HG03354 (cell line): ENCODE measurements around the gene APOBEC3C.
"Not testable (repeated sequence)": the region's sequence is repeated elsewhere in the genome, so short reads cannot be mapped to it uniquely, and the experiment has no call there.

Source experiments
- ATAC-seq: cut with Tn5 transposase; IDR thresholded peaks from one replicate; pipeline ENCODE4 v1.9.1; 2021; ENCODE audit warnings: mild to moderate bottlenecking; ENCODE audit not compliant: unreplicated experiment, poor library complexity, severe bottlenecking

Gene APOBEC3C

GRCh38 chr22:38981992-38982927 is 31.8 kb upstream of the APOBEC3C start, which contains the start of gene APOBEC3B:
TSS of gene APOBEC3B (plus strand) at chr22:38982347. CDS start at chr22:38982454, 107 bp downstream.
- peak; percentile 59 for ATAC-seq

DNA sequence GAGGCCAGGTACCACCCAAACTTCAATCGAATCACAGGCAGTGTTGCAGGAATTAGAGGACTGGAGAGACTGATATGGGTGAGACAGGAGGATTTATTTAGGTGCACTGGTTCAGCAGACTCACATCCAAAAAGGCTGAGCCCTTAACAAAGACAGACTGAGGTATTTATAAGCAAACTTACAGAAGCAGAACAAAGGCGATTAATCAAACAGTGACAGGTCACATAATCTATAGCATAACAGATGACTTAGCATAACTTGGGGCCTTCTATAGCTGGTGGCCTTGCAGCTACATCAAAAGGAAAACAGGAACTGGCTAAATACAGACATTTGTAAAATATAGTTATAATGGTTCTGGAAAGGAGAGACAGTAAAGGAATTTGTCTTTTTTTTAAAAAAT is 29.8 kb upstream of the APOBEC3C start:
- no peak for ATAC-seq

- peak; percentile 73 for ATAC-seq
Measured at GRCh38 chr22:38984784-38985757, 29.0 kb upstream of the APOBEC3C start.

- ATAC-seq = no peak
Measured at GRCh38 chr22:38986629-38987028, 27.4 kb upstream of the APOBEC3C start.

DNA sequence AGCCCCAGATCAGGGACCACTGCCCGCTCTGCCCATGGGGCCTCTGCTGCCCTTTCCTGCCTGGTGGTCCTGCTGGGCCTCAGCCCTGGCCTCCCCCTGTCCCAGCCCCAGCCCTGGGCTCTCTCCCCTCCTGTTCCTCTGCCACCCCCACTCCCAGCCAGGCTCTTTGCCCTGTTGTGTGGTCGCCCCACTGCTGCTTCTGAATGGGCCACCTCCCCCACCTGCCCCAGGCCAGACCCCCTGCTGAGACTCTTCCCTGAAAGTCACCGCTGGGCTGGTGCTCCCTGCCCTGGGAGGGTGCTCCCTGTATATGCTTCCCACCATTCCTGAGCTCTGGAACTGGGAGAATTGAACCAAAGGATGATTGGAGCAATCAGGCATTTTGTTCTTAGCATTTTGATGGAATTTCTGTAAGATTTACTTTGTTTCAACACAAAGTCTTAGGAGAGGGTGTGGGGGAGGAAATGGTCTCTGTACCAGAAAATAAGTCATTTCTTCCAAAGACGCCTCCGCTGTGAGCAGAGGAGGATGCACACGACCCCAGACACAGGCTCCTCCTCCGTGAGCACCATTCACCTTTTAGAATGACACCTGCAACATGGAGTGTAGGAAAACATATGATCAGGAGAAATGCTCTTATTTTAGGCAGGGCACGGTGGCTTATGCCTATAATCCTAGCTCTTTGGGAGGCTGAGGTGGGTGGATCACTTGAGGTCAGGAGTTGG is 26.7 kb upstream of the APOBEC3C start:
- ATAC-seq = no peak

DNA sequence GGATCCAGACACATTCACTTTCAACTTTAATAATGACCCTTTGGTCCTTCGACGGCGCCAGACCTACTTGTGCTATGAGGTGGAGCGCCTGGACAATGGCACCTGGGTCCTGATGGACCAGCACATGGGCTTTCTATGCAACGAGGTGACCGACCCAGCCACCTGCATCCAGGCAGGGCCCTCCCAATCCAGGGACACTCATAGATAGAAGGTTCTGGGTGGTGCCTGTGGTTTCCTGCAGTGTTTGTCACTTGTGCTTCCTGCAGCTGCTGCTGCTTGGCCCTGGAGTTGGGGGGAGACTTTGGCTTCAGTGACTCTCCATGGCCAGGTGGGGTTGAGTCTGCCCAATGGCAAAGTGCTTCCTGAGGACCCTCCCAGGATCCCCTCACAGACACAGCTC is 24.6 kb upstream of the APOBEC3C start:
- ATAC-seq = no peak

- ATAC-seq = not testable (repeated sequence)
Measured at GRCh38 chr22:38992871-38993371, 21.1 kb upstream of the APOBEC3C start.

DNA sequence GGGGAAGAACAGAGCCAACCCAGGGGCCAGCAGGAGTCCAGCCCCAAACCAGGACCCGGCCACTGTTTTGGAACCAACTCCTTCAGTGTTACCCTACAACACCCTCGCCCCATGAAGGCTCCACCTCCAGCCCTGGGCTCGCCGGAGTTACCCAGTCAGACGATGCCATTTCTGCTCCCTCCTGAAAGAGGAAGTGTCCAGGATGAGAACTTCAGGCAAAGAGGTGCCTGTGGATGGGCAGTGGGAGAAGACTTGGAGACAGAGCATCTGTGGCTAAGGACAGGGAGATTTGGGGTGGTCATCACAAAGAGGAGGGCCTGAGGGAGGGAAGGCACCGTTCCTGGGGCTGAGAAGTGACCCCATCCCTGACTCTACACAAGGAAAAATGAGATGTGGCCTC is 18.0 kb upstream of the APOBEC3C start:
- no peak for ATAC-seq

DNA sequence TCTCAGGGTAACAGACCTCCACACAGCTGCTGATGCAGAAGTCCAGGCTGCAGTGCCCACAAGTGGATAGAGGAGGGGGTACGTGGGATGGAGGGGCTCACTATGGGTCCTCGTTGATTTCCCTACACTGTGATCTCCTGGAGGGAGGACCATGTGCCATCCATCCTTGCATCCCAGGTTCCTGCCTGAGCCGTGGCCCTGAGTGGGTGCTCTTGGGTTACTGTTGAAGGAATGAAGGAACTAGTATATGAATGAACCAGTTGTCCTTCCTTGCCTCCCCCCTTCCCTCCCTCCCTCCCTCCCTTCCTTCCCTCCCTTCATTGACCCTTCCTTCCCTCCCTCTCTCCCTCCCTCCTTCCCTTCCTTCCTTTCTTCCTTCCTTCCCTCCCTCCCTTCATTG is 16.5 kb upstream of the APOBEC3C start:
- ATAC-seq = no peak

DNA sequence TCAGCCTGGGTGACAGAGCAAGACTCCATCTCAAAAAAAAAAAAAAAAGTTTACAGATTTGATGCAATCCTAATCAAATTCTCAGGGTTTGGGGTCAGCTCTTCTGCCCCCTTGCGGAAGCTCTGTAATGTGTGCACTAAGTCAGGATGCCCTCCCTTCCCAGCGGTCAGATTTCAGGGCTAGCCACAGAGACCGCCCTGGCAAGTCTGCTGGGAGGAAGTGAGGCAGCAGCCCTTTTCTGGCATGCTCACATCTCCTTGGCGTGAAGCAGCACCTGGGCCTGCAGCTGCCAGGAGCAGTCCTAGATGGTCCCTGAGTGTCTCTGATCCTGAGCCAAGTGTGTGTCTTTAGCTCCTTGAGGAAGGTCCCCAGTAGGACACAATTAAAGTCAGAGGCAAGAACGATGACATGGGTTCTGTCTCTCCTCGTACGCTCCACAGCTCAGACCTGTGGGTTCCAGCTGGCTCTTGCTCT is 10.9 kb upstream of the APOBEC3C start:
- no peak for ATAC-seq

DNA sequence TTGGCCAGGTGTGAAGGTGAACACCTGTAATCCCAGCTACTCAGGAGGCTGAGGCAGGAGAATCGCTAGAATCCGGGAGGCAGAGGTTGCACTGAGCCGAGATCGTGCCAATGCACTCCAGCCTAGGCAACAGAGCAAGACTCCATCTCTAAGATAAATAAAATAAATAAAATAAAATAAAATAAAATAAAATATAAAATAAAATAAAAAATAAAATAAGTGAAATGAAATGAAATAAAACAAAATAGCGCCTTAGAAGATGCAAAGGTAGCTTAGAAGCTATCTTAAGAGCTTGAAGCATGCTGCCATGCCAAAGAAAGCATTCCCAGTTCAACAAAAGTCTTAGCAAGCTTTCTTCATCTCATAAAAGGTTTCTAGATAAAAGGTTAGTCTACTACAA is 6.9 kb upstream of the APOBEC3C start:
- no peak for ATAC-seq

DNA sequence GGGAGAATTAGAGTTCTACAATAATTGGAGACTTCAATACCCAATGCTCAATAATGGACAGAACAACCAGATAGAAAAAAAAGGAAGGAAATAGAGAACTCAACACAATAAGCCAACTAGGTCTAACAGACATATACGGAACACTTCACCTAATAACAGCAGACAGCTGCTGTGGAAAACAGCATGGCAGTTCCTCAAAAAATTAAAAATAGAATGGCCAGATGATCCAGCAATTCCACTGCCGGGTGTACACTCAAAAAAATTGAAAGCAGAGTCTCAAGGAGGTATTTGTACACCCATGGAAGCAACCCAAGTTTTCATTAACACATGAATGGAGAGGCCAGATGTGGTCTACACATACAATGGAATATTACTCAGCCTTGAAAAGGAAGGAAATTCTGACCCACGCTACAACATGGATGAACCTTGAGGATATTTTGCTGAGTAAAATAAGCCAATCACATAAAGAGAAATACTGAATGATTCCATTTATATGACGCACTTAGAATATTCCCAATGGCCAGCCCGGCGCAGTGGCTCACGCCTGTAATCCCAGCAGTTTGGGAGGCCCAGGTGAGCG is 5.7 kb upstream of the APOBEC3C start:
- not testable (repeated sequence) for ATAC-seq

- ATAC-seq = no peak
Measured at GRCh38 chr22:39010946-39011345, 3.1 kb upstream of the APOBEC3C start.

DNA sequence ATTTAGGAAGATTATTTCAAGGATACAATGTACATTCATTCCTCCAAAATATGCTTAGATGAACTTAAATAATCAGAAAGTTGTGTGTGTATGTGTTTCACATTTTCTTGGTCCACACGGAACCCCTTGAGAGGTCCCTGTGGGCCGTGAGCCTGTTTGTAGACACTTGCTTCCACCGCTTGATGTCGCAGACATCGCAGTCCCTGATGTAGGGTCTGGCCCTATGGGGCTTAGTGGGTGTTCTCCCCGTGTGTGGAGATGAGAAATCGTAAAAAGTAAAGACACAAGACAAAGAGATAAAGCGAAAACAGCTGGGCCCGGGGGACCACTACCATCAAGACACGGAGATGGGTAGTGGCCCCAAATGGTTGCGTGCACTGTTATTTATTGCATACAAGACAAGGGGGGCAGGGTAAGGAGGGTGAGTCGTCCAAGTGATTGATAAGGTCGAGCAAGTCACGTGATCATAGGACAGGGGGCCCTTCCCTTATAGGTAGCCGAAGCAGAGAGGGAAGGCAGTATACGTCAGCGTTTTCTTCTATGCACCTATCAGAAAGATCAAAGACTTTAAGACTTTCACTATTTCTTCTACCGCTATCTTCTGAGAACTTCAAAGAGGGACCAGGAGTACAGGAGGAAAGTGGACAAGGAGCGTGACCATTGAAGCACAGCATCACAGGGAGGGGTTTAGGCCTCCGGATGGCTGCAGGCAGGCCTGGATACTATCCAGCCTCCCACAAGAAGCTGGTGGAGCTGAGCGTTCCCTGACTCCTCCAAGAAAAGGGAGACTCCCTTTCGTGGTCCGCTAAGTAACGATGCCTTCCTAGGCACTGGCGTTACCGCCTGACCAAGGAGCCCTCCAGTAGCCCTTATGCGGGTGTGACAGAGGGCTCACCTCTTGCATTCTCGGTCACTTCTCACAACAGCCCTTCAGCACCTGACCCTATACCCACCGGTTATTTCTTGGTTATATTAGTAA is 1.2 kb upstream of the APOBEC3C start:
- no peak for ATAC-seq

DNA sequence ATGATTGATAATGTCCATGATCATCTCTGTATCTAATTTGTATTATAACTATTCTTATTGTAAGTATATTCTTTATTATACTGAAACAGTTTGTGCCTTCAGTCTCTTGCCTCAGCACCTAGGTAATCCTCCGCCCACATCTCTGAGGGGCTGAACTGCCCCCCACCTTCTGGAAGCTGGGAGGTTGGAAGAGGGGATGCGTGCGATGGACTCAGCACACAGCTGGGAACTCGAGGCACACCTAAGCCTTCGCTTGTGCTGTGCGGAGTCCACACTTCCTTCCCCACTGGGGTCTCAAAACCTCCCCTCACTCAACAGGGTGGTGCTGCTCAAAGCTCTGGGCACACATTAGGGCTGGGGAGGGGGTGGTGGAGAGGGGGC is 506 bp upstream of the APOBEC3C start:
- not testable (repeated sequence) for ATAC-seq

GRCh38 chr22:39014723-39015121 is 665 bp downstream of the APOBEC3C start:
- ATAC-seq = not testable (repeated sequence)

DNA sequence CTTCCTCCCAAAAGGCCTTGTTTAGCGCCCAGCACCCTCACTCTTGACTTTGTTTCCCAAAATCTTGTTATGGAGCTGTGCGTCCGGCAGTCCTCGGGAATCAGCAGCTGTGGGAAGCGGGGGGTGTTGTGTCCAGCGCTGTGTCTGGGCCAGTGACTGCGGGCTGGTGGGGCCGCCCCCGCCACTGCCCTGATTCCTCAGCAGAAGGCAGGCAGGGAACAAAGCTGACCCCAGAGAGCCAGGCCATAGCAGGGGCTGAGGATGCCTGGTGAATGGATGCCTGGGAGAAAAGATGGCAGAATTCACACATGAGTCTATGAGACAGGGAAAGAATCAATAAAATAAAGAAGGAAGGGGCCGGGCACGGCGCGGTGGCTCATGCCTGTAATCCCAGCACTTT is 2.5 kb downstream of the APOBEC3C start:
- no peak for ATAC-seq
